Measurements from ENCODE around the gene NUDT16L1. TPM values are rescaled to one million over a fixed set of nuclear protein-coding genes. Genes with fewer than 3 reads are reported as not detected.

NUDT16L1 gene
- total RNA-seq, 1 experiment from 2014 or later: 42.0 TPM

GRCh38 chr16:4704491-4704890, 11.1 kb downstream of the NUDT16L1 start:
- H3K27me3 Mint-ChIP-seq (ENCODE audit: low read depth): no peaks in the 10 kb centered on the region
- no peak for TF ChIP-seq ZNF671 (CRISPR knock-in tag; IDR thresholded peaks at IDR 0.05)
- TF ChIP-seq E2F4 (CRISPR knock-in tag; IDR thresholded peaks at IDR 0.05; ENCODE audit: borderline replicate concordance, low read depth): no peak
- no peak for TF ChIP-seq CREM (CRISPR knock-in tag; IDR thresholded peaks at IDR 0.05)
- no peak for TF ChIP-seq ZNF423 (CRISPR knock-in tag; IDR thresholded peaks at IDR 0.05)
- TF ChIP-seq FOXP4 (CRISPR knock-in tag; IDR thresholded peaks at IDR 0.05): no peak
- TF ChIP-seq ZNF138 (CRISPR knock-in tag; conservative IDR thresholded peaks at IDR 0.05): no peak
- TF ChIP-seq NFATC4 (CRISPR knock-in tag; IDR thresholded peaks at IDR 0.05): no peak
- TF ChIP-seq ZNF317 (CRISPR knock-in tag; IDR thresholded peaks at IDR 0.05; ENCODE audit: borderline replicate concordance, low read depth): no peak
- no peak for TF ChIP-seq ZNF396 (CRISPR knock-in tag; IDR thresholded peaks at IDR 0.05; ENCODE audit: borderline replicate concordance)
- no peak for TF ChIP-seq TEAD1 (CRISPR knock-in tag; IDR thresholded peaks at IDR 0.05)
- no peak for TF ChIP-seq JAZF1 (CRISPR knock-in tag; IDR thresholded peaks at IDR 0.05)
- no peak for TF ChIP-seq ZNF416 (CRISPR knock-in tag; IDR thresholded peaks at IDR 0.05)
- TF ChIP-seq MLX (CRISPR knock-in tag; IDR thresholded peaks at IDR 0.05): no peak
- no peak for TF ChIP-seq NR1H2 (CRISPR knock-in tag; IDR thresholded peaks at IDR 0.05)
- CTCF ChIA-PET: interaction anchor here (1.1 to 2.6 kb wide), 3 partner anchors 9 to 22 kb away, joined by 3 to 9 read pairs (median 7); no protein-coding TSS in a partner anchor
- H3K4me1 Mint-ChIP-seq: no peaks in the 10 kb centered on the region
- ATAC-seq (no peak), DNase-seq (ENCODE audit: low spot score) (no peak)
- H3K36me3 Mint-ChIP-seq: peaks cover 31% of the 10 kb centered on the region
- H3K27ac Mint-ChIP-seq: no peak overlapping the region
- H3K4me3 Mint-ChIP-seq: no peak overlapping the region
- no peaks in the 10 kb centered on the region for H3K9me3 Mint-ChIP-seq
- POLR2A ChIA-PET: interaction anchor here (1.2 kb wide), 1 partner anchor 10 kb away, joined by 5 read pairs; no protein-coding TSS in a partner anchor

- H3K36me3 Mint-ChIP-seq: peaks cover 31% of the 10 kb centered on the region
- ATAC-seq: no peak
- H3K27ac Mint-ChIP-seq: no peak overlapping the region
- no peak for TF ChIP-seq RORB (CRISPR knock-in tag; IDR thresholded peaks at IDR 0.05)
- no peaks in the 10 kb centered on the region for H3K27me3 Mint-ChIP-seq (ENCODE audit: low read depth)
- no peak overlapping the region for H3K4me3 Mint-ChIP-seq
- no peaks in the 10 kb centered on the region for H3K9me3 Mint-ChIP-seq
- ChIA-PET POLR2A (interaction anchor here (0.7 to 1.2 kb wide), 2 partner anchors 10 to 245 kb away, joined by 4 to 5 read pairs; no protein-coding TSS in a partner anchor), CTCF (interaction anchor here (1.1 to 2.6 kb wide), 3 partner anchors 9 to 22 kb away, joined by 3 to 9 read pairs (median 7); no protein-coding TSS in a partner anchor)
- H3K4me1 Mint-ChIP-seq: no peaks in the 10 kb centered on the region
- DNase-seq (ENCODE audit: low spot score): no peak
Measured at GRCh38 chr16:4704913-4705312, 11.6 kb downstream of the NUDT16L1 start.

GRCh38 chr16:4706871-4707270, 13.5 kb downstream of the NUDT16L1 start:
- peak overlapping the region; percentile 77 for H3K27ac Mint-ChIP-seq
- H3K36me3 Mint-ChIP-seq: peaks cover 40% of the 10 kb centered on the region
- no peak for ATAC-seq
- H3K27me3 Mint-ChIP-seq (ENCODE audit: low read depth): no peaks in the 10 kb centered on the region
- CTCF ChIA-PET: interaction anchor here (1.1 to 1.3 kb wide), 3 partner anchors 12 to 249 kb away, joined by 4 to 7 read pairs (median 6); no protein-coding TSS in a partner anchor
- H3K4me1 Mint-ChIP-seq: no peaks in the 10 kb centered on the region
- H3K4me3 Mint-ChIP-seq: no peak overlapping the region
- POLR2A ChIA-PET: interaction anchor here (0.7 kb wide), 1 partner anchor 31 kb away, joined by 3 read pairs; no protein-coding TSS in a partner anchor
- no peak for DNase-seq (ENCODE audit: low spot score)
- H3K9me3 Mint-ChIP-seq: no peaks in the 10 kb centered on the region
- TF ChIP-seq TP53 (CRISPR knock-in tag; IDR thresholded peaks at IDR 0.05) (no peak), NFYB (CRISPR knock-in tag; conservative IDR thresholded peaks at IDR 0.05; ENCODE audit: low read depth) (no peak), GTF2I (CRISPR knock-in tag; conservative IDR thresholded peaks at IDR 0.05) (no peak), TEAD4 (CRISPR knock-in tag; IDR thresholded peaks at IDR 0.05) (no peak), JAZF1 (CRISPR knock-in tag; IDR thresholded peaks at IDR 0.05) (no peak), USF1 (CRISPR knock-in tag; IDR thresholded peaks at IDR 0.05) (no peak), ZNF121 (CRISPR knock-in tag; IDR thresholded peaks at IDR 0.05) (no peak), ZNF281 (CRISPR knock-in tag; IDR thresholded peaks at IDR 0.05) (no peak), E2F1 (CRISPR knock-in tag; IDR thresholded peaks at IDR 0.05) (no peak), ZNF512 (CRISPR knock-in tag; IDR thresholded peaks at IDR 0.05; ENCODE audit: borderline replicate concordance) (no peak)
